Left lung (tissue), 10 donors: ENCODE results near the gene ABI2. TPM values are rescaled to one million over a fixed set of nuclear protein-coding genes. Genes with fewer than 3 reads are reported as not detected.

ENCODE experiments used
- ATAC-seq: fragments of 200-7000 bp; cut with Tn5 transposase; one replicate; pipeline ENCODE4 v1.9.1; 2020; ENCODE audit warnings: moderate library complexity
- DNase-seq, 4 donors: peaks; one replicate each; pipeline ENCODE4 v3.0.0-alpha.2; 2013 to 2020
- H3K27ac ChIP-seq, 2 donors: fragments of 200-600 bp; sonication (generic) in 1 of 2; one replicate each; pipeline versions ENCODE4 v1.5.0 to v1.8.0; 2020 to 2021
- H3K27me3 ChIP-seq, 2 donors: fragments of 200-600 bp; sonication (generic) in 1 of 2; one replicate each; pipeline versions ENCODE4 v1.5.0 to v1.8.0; 2020 to 2021
- H3K36me3 ChIP-seq, 2 donors: fragments of 200-600 bp; sonication (generic) in 1 of 2; one replicate each; pipeline versions ENCODE4 v1.5.0 to v1.8.0; 2020 to 2021
- H3K4me1 ChIP-seq, 2 donors: fragments of 200-600 bp; one replicate each; pipeline ENCODE4 v1.8.0; 2021
- H3K4me3 ChIP-seq, 2 donors: fragments of 200-600 bp; sonication (generic) in 1 of 2; one replicate each; pipeline versions ENCODE4 v1.5.0 to v1.8.0; 2020 to 2021; ENCODE audit warnings: mild to moderate bottlenecking in 1 of 2
- H3K9me3 ChIP-seq, 2 donors: fragments of 200-600 bp; sonication (generic) in 1 of 2; one replicate each; pipeline versions ENCODE4 v1.5.0 to v1.8.0; 2020 to 2021
- intact Hi-C, 2 donors: fragments of 100-400 bp; cut with DNase I; formaldehyde crosslinking; loops; one replicate each; pipeline versions ENCODE4 v1.11.2 to v1.14.2; 2022
- polyA plus RNA-seq, 6 donors: library from polyadenylated mRNA; unstranded; fragments of 120-200 nt; gene quantifications; one replicate each; pipeline ENCODE4 v1.2.1, GENCODE V29; 2013; ENCODE audit not compliant: insufficient read length in 6 of 6
- total RNA-seq, 2 donors: library from RNA; stranded (reverse); fragmentation: NEBNext Ultra II Directional; extraction: Animal tissue kit (Norgen Biotek cat#: 25700); gene quantifications; one replicate each; pipeline ENCODE4 v1.2.1, GENCODE V29; 2021
- TF ChIP-seq, protein P1 (sequence below), 2 donors: fragments of 200-600 bp; sonication (generic) in 1 of 2; IDR thresholded peaks; one replicate each; pipeline versions ENCODE4 v1.5.0 to v1.8.0; 2021; ENCODE audit warnings: antibody characterized with exemption in 2 of 2
- donor health status: DM: no; HTN: yes; CAD: no.
- donor health status: DM: no; HTN: no; CAD: no.

The ABI2 gene
- total and polyA plus RNA-seq, 8 donors = 32.8 to 77.6 (median 72.7) TPM

DNA sequence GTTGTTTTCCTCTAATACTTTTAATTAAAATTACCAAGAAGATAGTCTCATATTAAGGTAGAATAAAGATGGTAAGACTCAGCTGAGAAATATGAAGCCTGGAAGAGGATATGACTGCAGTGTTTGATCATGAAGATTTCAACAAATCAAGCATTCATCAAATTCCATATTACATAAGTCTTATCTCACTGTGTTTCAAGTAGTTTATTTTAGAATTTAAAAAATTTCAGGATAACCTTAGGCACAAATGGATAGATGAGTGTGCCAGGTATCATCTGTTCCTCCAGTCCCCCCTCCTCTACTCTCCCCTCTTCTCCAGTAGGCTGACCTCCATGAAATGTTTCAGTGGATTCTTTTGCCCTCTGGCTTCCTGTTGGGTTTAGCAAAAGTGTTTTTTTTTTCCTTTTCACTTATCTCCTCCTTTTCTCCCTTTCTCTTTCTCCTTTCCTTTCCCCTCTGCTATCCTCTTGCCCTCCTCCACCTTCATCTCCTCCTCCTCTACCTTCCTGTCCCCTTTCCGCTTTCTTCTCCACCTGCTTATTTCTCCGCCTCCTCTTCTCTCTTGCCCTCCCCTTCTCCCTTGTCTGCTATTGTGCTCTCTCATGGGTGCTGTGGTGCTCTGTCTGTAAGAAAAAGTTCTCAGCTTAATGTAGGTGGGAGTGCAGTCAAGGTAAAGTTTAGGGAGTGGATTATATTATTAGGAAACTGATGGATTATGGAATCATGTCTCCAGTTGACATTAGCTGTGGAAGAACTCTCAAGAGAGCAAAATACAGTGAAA is 72.8 kb downstream of the ABI2 start:
- ATAC-seq (no peak), DNase-seq (no peak)
- Histone ChIP-seq H3K27ac (no peak overlapping the region), H3K4me1 (no peaks in the 10 kb centered on the region), H3K4me3 (no peak overlapping the region), H3K36me3 (peaks cover 0 to 7% of the 10 kb centered on the region in 2 donors), H3K27me3 (no peaks in the 10 kb centered on the region), H3K9me3 (peaks cover 0 to 4% of the 10 kb centered on the region in 2 donors)
- intact Hi-C loops = no loop called here
- TF ChIP-seq, protein P1, sequence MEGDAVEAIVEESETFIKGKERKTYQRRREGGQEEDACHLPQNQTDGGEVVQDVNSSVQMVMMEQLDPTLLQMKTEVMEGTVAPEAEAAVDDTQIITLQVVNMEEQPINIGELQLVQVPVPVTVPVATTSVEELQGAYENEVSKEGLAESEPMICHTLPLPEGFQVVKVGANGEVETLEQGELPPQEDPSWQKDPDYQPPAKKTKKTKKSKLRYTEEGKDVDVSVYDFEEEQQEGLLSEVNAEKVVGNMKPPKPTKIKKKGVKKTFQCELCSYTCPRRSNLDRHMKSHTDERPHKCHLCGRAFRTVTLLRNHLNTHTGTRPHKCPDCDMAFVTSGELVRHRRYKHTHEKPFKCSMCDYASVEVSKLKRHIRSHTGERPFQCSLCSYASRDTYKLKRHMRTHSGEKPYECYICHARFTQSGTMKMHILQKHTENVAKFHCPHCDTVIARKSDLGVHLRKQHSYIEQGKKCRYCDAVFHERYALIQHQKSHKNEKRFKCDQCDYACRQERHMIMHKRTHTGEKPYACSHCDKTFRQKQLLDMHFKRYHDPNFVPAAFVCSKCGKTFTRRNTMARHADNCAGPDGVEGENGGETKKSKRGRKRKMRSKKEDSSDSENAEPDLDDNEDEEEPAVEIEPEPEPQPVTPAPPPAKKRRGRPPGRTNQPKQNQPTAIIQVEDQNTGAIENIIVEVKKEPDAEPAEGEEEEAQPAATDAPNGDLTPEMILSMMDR (IDR thresholded peaks at IDR 0.05) = no peak

DNA sequence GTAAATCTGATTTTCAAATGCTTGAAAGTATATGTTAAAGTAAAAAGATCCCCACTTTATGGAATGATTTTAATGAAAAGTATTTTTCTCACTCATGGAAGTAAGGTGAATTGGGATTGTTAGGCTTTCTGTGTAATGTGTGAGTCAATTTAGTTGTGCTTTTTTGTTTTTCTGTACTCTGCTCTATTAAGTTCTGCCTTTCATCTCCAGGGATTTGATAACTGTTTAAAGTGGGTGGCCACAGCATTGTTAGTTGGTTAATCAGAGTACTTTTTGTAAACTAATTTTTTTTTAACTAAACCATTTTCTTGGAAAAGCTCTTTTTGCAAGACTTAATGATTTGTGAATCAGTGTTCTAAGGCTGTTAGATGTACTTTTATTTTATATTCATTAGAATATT is 76.8 kb downstream of the ABI2 start:
- no peaks in the 10 kb centered on the region for H3K4me1 ChIP-seq
- no peaks in the 10 kb centered on the region for H3K9me3 ChIP-seq
- no peak overlapping the region for H3K27ac ChIP-seq
- intact Hi-C loops = no loop called here
- TF ChIP-seq, protein P1 (IDR thresholded peaks at IDR 0.05) = no peak
- no peaks in the 10 kb centered on the region for H3K27me3 ChIP-seq
- DNase-seq (no peak), ATAC-seq (no peak)
- no peak overlapping the region for H3K4me3 ChIP-seq
- H3K36me3 ChIP-seq = peaks cover 3 to 11% of the 10 kb centered on the region in 2 donors

DNA sequence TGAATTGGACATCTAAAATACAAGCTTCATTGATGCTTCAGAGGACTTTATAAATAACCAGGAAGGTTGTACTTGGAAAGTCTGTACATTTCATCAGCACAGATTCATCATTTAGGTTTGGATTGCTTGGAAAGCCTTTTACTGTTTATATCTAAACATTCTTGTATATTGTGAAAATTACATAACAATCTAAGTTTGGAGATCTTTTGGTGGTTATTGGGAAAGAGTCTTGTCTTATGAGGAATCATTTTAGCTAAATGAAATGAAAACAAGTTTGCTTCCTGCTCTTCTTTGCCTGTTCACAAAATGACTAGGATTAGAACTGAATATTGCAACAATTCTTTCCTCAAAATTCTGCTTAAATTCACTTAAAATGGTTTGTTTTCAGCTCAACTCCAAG is 79.3 kb downstream of the ABI2 start:
- Histone ChIP-seq H3K27ac (no peak overlapping the region), H3K4me1 (no peaks in the 10 kb centered on the region), H3K4me3 (no peak overlapping the region), H3K36me3 (peaks cover 3 to 11% of the 10 kb centered on the region in 2 donors), H3K27me3 (no peaks in the 10 kb centered on the region), H3K9me3 (no peaks in the 10 kb centered on the region)
- DNase-seq = peak in 1 of 4 donors; percentile 3
- ATAC-seq = no peak
- intact Hi-C loops = no loop called here
- TF ChIP-seq, protein P1 (IDR thresholded peaks at IDR 0.05) = no peak

DNA sequence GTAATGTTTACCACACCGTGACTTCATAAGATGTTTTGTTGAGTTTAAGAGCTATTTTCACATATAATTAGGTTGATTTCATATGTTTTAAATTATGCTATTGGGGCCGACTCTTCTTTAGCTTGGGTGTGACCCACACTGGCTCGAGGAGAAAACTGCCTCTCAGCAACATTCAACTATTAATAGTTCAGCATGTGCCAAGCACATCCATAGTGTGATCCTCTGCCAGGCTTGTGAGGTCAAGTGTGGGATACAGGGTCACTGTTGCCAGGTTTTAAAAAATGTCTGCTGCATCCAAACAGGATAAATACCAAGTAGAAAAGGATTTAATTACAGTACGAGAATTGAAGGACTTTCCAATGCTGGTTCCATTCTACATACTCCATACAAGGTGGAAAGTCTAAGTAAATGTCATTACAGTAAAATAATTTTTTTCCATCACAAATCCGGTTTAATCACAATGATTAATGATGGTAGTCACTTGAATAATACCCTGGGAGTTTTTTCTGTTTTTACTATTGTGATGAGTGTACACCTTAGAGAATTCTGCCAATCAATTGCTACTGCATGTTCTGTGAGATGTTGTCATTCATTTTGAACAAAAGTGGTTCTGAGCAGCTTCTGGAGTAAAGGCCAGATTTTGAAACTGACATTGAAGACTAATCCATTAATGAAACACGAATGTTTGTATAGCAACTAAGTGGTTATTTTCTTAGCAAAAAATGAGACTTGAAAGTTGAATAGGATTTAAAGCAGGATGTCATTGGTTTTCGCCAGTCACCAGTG is 84.5 kb downstream of the ABI2 start:
- H3K36me3 ChIP-seq = peaks cover 3 to 10% of the 10 kb centered on the region in 2 donors
- no peak overlapping the region for H3K27ac ChIP-seq
- no peaks in the 10 kb centered on the region for H3K9me3 ChIP-seq
- intact Hi-C loops = no loop called here
- ATAC-seq (peak; percentile 46), DNase-seq (no peak)
- H3K4me3 ChIP-seq = no peak overlapping the region
- TF ChIP-seq, protein P1 (IDR thresholded peaks at IDR 0.05) = no peak
- H3K27me3 ChIP-seq = no peaks in the 10 kb centered on the region
- H3K4me1 ChIP-seq = no peaks in the 10 kb centered on the region

DNA sequence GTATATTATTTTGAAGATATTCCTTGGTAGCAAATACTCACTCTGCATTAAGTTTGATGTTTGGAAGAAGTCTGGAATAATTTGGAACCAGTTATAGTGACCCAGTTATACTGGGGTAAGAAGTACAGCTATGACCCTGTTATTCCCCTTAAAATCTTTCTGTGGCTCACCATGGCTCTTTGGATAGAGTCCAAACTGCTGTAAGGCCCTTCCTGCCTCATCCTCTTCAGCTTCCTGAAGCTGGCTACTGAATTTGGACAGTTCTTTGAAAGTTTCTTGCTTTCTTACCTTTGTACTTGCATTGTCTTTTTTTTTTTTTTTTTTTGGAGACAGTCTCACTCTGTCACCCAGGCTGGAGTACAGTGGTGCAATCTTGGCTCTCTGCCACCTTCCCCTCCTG is 85.6 kb downstream of the ABI2 start:
- Histone ChIP-seq H3K27ac (no peak overlapping the region), H3K4me1 (no peaks in the 10 kb centered on the region), H3K27me3 (no peaks in the 10 kb centered on the region), H3K4me3 (no peak overlapping the region), H3K9me3 (peaks cover 0 to 3% of the 10 kb centered on the region in 2 donors), H3K36me3 (peaks cover 3 to 21% of the 10 kb centered on the region in 2 donors)
- DNase-seq = no peak
- no peak for ATAC-seq
- TF ChIP-seq, protein P1 (IDR thresholded peaks at IDR 0.05) = no peak
- intact Hi-C loops = no loop called here
